NCI-H1436 treated with DMSO at 0.1 percent for 48 hours (cell line): Measurements from ENCODE around the gene GALNT12.

Source experiments
- DNase-seq: peaks from one replicate; lab custom pipeline; 2025; lab: John Stamatoyannopoulos, UW

Gene GALNT12

GRCh38 chr9:98861781-98862504 is 54.5 kb downstream of the GALNT12 start:
- no peak for DNase-seq

- no peak for DNase-seq
Observed at GRCh38 chr9:98862936-98863335, 55.5 kb downstream of the GALNT12 start.

- no peak for DNase-seq
Observed at GRCh38 chr9:98864281-98865174, 57.1 kb downstream of the GALNT12 start.

DNA sequence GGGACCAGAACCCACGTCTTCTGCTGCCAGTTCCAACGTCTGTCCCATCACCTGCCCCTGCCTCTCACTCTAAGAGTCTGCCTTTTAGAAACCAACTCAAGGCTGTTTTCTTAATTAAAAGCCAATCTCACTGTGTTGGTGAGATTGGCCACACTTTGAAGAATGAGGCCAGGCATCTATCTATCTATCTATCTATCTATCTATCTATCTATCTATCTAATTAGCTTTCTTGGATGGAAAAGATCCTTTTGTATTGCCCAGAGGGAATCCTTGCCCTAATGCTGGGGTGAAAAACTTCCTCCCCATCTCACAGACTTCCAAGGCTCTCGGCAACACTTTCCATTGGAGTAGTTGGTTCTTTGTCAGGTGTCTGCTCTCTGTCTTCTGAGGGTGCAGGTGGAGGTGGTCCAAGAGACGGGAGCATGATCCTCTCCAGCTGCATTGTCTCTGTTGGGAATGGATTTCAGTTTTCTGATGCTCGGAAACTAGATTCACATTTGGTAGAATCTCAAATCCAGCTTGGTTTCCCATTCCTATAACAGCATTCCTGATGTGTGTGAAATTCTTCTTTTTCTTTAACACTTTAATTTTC is 57.9 kb downstream of the GALNT12 start:
- DNase-seq, result no peak

DNA sequence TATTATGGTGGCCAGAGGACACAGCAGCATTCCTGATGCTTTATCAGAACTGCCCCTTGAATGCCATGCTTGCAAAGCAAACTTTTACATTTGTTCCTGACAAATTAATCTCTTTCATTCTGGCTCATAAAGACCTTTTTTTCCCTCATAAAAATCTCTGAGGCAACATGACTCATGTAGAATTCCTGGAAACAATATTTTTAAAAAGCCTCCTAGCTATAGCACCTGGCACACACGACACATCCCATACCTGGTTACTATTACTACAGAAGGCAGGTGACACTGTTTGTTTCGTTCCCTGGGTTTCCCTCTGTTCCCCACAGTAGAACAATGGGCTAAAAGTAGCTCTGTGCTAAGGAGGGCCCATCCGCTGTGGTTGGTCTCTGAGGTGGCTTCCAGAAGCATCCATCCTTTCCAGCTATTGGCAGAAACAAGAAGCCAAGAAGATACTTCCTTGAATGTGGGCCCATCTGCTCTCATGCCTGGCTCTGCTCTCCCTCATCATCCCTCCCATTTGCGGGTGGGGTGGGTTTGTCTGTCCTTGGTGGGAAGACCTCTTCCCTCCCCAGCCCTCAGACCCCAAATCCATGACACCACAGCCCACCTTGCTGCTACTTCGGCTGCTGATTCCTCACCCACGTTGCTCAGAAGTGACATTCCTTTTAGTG is 59.1 kb downstream of the GALNT12 start:
- DNase-seq, result no peak

- DNase-seq, result no peak
Observed at GRCh38 chr9:98867103-98867428, 59.6 kb downstream of the GALNT12 start.

- no peak for DNase-seq
Observed at GRCh38 chr9:98867429-98868168, 60.1 kb downstream of the GALNT12 start.

DNA sequence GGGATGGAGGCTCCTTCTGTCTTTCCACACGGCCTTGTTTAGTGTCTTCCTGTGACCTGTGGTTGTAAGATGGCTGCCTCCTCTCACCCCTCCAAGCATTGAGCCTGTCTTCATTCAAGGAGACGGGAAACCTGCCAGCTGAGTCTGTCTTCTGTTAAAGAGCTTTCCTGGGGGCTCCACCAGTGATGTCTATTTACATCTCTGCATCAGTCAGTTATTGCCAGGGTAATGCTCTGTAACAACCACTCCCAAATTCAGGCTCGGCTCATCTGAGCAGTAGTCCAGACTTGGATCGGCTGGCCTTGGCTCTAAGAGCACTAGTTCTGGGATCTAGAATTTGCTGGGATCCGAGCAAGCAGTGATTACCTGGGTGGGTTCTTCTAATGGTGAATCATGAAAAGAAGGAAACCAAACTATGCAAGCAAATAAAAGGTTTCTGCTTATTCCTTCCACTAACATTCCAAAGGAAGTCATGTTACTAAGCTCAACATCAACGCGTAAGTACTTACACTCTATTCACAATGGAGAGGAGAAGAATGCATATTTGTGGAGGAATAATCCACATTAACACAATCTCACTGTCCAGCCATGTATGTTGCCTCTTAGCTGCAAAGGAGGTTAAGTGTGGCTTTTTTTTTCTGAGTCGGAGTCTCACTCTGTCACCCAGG is 61.7 kb downstream of the GALNT12 start:
- no peak for DNase-seq

GRCh38 chr9:98869866-98870265 is 62.4 kb downstream of the GALNT12 start:
- no peak for DNase-seq

DNA sequence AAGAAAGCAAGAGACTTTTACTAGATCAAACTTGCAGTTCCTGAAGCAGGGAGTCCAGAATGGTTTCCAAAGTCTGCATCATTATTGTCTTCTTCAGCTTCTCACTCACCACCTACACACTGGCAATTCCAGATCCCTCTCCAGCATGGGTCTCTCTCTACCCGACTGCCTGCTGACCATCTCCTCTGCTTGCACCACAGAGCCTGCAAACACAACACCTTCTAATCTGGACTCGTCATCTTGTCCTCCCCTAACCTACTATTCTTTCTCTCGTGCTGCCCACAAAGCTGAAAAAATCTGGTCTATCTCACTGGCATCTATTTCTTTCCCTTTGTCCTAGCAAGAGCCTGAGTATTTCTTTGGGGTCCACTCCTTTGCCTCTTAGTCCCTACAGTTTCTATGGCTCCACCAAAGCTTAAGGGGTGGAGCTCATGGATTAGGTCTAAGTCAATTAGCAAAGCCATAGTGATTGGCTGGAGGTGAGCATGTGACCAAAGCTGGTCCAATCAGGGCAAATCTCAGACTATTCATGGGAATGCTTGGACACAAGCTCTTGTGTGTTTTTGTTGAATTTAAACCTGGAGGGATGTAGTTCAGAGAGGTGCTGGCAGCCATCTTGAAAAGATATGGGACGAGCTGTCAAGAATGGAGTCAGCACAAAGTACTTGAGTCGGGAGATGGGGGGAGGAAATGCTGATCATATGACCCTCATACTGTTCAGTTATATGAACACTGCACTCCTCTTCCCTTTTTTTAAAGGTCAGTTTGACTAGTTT is 63.5 kb downstream of the GALNT12 start:
- DNase-seq, result no peak

DNA sequence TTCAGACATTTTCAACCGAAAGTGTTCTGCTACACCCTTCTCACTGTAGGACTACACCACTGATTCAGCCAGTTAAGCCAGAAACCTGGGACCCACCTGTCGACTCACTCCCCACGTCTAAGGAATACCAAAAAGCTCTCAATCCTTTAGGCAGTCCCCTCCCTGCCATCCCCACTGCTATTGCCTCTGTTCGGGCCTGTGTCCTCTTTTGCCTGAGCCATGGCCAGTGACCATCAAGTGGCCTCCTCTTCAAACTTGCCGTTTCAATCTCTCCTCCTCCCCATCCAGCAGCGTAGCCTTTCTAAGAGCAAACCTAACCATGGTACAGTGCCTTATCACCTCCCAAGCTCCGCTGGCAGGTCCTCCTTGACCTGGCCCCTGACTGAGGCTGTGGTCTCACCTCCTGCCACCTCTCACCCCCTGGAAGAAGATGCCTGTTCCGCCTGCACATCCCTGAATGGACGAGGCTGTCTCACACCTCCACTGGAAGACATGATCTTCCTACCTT is 64.1 kb downstream of the GALNT12 start:
- no peak for DNase-seq

- no peak for DNase-seq
Observed at GRCh38 chr9:98873526-98873925, 66.1 kb downstream of the GALNT12 start.

DNA sequence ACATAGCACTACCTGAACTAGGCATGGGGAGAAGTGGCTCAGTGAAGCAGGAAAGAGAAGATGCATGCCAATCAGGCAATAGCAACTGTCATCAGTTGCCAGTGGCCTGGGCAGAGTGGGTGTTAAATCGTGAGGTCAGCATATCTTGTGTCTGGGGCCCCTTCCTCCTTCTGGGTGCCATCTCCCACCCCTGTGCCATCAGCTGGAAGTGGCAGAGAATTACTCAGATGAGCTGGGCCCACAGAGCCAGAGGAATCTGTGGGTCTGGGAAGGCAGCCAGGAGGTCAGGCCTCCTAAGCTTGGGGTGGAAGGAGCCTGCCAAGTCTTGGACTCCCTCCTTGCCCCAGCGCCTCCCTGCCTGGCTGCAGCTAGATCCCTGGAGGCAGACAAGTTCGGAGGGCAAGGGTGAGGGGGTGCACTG is 66.5 kb downstream of the GALNT12 start:
- DNase-seq, result no peak

GRCh38 chr9:98874721-98875255 is 67.3 kb downstream of the GALNT12 start:
- DNase-seq, result no peak

DNA sequence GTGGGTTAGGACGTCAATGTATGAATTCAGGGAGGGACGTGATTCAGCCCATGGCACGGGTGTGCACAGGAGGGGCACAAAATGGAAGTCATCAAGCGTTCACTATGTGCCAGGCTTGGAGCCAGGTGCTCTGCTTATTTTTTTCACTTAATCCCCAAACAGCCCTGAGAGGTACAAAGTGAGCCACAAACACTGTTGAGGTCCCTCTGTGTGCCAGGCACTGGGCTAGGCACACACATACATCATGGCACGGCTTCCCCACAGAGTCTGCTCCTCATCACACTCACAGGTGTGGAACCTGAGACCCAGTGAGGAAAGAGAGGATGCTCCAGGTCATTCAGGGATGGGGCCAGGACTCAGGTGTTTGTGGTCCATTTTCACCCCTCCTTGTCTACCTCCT is 68.1 kb downstream of the GALNT12 start:
- DNase-seq, result no peak

- DNase-seq, result no peak
Observed at GRCh38 chr9:98877311-98877710, 69.8 kb downstream of the GALNT12 start.

- DNase-seq, result no peak
Observed at GRCh38 chr9:98879094-98879962, 71.9 kb downstream of the GALNT12 start.

GRCh38 chr9:98879963-98880310 is 72.5 kb downstream of the GALNT12 start:
- no peak for DNase-seq
